ENCODE results near the gene ABCC4. TPM values are rescaled to one million over a fixed set of nuclear protein-coding genes. Genes with fewer than 3 reads are reported as not detected.

The ABCC4 gene
- polyA plus RNA-seq, 3 donors = 1.0 to 2.4 (median 1.5) TPM

GRCh38 chr13:95056266-95056665 lies 245.0 kb downstream of the ABCC4 start:
- 64 to 76% (median 65%) methylated on average over 1 of the region's 1 CpG for WGBS, 3 donors
- no peak overlapping the region for H3K27ac ChIP-seq (ENCODE audit: low read depth, low read length)

- no peak overlapping the region for H3K27ac ChIP-seq (ENCODE audit: low read depth, low read length)
- WGBS, 3 donors = 56 to 64% (median 59%) methylated on average over 3 of the region's 3 CpGs
Observed at GRCh38 chr13:95050800-95051615, 250.2 kb downstream of the ABCC4 start.

GRCh38 chr13:95049772-95050171 lies 251.5 kb downstream of the ABCC4 start:
- no peak overlapping the region for H3K27ac ChIP-seq (ENCODE audit: low read depth, low read length)
- WGBS, 3 donors = 52 to 75% (median 68%) methylated on average over 1 of the region's 1 CpG

DNA sequence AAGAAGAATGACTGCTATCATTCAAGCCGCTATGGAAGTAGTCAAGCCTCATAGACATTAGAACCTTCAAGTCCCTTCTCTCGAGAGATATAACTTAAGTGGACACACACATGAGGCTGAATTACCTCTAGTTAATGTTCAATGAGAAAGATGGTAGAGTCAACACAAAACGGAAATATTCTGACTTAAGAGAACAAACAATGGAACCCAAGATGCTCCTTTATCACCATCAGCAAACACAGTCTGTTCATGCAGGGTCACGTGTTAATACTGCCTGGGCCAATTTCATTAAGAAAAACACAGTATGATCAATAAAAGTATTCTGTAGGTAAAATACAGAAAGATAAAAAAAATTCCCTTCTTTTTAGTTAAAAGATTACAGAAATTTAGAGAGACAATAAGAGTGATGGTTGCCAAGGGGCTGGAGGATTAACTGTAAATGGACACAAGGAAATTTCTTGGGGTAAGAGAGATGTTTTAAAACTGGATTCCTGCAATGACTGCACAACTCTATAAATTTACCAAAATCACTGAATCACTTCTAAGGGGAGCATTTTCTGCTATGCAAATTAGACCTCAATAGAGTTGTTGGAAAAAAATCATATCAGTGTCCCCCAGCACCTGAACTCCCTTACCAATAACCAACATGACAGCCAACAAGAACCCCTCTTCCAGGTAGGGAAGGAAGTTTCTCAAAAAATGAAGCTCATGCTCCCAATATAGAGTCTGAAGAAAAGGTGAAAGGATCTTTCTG lies 256.6 kb downstream of the ABCC4 start:
- WGBS, 3 donors = 59 to 96% (median 94%) methylated on average over 4 of the region's 4 CpGs
- H3K27ac ChIP-seq (ENCODE audit: low read depth, low read length) = no peak overlapping the region

DNA sequence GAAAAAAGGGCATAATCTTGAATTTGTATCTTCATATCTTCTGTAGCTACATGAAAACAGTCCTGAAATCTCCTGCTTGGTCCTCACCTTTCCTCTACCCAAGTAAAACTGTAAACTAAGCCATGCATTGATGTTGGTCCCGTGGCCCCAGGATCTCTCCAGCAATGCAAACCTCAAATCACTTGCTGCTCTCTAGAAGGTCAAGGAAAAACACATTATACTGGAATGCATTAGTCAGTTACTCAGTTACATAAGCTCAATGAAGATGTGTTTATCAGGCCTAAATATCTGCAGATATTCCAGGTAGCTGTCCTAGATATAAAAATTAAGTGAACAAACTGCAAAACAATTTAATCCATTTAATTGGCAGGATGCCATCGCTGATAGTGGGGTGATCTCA lies 261.8 kb downstream of the ABCC4 start:
- WGBS, 3 donors = 87 to 90% (median 90%) methylated on average over 2 of the region's 2 CpGs
- no peak overlapping the region for H3K27ac ChIP-seq (ENCODE audit: low read depth, low read length)

DNA sequence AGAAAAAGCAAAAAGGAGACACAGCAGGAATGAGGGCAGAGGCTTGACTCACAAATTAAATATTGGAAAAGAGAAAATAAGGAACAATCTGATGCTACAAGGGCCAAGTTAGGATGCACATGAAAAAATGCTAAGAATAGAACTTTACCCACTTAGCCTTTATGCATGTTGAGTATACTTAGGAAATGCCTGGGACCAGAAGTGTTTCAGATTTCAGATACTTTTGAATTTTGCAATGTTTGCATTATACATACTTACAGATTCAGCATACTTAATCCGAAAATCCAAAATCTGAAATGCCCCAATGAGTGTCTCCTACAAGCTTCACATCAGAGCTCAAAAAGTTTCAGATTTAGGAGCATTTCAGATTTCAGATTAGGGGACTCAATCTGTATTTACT lies 262.3 kb downstream of the ABCC4 start:
- no peak overlapping the region for H3K27ac ChIP-seq (ENCODE audit: low read depth, low read length)
- WGBS, 3 donors = 86 to 100% (median 94%) methylated on average over 1 of the region's 1 CpG

DNA sequence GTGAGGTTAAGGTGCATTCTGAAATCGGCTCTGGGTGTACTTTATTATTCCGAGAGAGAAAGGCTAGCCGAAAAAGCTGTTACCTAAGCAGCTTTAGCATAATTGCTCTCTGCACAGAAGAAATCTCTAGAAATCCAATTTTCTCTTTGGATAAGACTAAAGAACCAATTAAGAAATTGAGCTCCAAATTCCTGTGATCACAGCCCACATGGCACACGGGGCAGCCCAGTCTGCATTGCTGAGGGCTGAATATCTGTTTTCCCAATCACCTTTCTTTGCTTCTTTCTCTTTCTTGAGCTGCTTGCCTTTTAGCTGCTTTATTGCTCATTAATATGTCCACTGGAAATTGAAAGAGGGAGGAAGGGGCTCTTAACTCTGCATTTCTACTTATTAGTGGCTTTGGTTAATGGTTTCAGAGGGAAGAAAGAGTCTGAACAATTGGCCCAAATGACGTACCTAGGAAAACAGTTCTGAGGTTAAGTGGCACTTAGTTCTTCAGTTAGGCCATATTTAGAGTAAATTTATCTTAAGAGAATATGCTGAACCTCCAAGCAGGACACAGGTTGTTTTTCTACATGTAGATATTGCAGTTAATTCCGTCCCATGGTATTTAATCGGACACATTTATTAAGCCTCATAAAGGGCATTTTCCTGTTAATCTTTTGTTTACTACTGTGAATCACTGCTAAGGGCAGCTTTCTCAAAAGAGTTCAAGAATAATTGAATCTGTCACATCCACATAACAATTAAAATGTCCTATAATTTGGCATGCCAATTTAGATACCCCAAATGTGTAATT lies 265.7 kb downstream of the ABCC4 start:
- H3K27ac ChIP-seq (ENCODE audit: low read depth, low read length) = no peak overlapping the region
- 91 to 93% (median 91%) methylated on average over 7 of the region's 7 CpGs for WGBS, 3 donors

- 88 to 100% (median 95%) methylated on average over 1 of the region's 1 CpG for WGBS, 3 donors
- H3K27ac ChIP-seq (ENCODE audit: low read depth, low read length) = no peak overlapping the region
Observed at GRCh38 chr13:95033890-95034289, 267.4 kb downstream of the ABCC4 start.

DNA sequence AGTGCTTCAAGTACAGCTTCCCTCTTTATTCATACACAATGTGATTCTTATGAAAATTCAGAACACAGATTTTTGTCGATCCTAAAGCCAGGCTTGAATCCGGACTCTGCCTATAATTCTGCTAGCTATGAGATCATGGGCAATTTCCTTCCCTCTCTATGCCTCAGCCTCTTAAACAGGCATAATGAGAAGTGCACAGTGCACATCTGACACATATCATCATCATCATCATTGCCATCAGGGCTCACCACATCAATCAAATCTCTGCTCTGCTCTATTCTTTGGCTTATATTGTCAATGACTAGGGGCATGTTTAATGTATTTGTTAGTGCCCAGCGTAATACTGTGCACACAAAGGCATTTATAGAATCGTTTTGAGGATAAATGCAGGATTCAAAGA lies 269.1 kb downstream of the ABCC4 start:
- H3K27ac ChIP-seq (ENCODE audit: low read depth, low read length) = no peak overlapping the region
- whole genome bisulfite sequencing, 3 donors = 88 to 93% (median 93%) methylated on average over 4 of the region's 4 CpGs

DNA sequence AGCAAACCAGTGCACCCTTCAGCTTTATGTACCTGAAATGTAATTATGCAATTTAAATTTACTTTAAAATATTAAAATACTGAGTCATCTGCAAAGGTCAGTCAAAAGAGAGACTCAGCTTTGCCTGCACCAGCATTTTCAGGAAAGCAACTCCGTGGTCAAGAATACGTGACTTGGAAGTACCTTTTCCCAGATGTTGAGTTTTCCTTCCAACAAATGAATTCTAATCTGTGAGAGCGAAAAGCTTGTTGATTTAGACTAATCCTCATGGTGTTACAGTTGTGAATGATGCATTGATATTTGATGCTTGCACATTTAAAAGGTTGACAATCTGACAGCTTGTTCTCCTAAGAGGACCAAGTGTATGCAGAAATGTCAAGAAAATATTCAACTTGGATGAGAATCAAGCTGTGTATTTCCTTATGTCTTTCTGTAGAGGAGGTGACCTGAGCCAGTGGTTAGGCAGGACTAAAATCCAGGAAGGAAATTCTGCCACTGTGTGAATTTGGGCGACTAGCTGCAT lies 270.4 kb downstream of the ABCC4 start:
- no peak overlapping the region for H3K27ac ChIP-seq (ENCODE audit: low read depth, low read length)
- WGBS, 3 donors = 85 to 86% (median 86%) methylated on average over 4 of the region's 4 CpGs

GRCh38 chr13:95027638-95028037 lies 273.6 kb downstream of the ABCC4 start:
- 94 to 98% (median 96%) methylated on average over 3 of the region's 3 CpGs for WGBS, 3 donors
- H3K27ac ChIP-seq (ENCODE audit: low read depth, low read length) = no peak overlapping the region

DNA sequence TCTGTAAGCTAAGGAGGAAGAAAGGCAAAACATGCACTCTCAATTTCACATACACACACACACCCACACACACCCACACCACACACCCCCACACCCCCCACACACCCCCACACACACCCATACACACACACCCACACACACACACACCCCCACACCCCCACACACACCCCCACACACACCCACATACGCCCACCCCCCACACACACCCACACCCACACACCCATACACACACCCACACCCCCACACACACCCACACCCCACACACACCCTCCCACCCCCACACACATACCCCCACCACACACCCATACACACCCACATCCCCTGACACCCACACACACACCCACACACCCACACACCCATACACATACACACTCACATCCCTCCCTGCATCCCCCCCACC lies 276.1 kb downstream of the ABCC4 start:
- WGBS, 3 donors = 89% methylated on average over 1 of the region's 1 CpG; no CpG with 5 or more reads in 2 of the 3 donors

GRCh38 chr13:95023405-95023804 lies 277.8 kb downstream of the ABCC4 start:
- 52 to 88% (median 85%) methylated on average over 4 of the region's 4 CpGs for WGBS, 3 donors
- H3K27ac ChIP-seq (ENCODE audit: low read depth, low read length) = no peak overlapping the region

More for the DNA sequence above, 276.1 kb downstream of the ABCC4 start:
- no peak overlapping the region for H3K27ac ChIP-seq (ENCODE audit: low read depth, low read length)

GRCh38 chr13:95020298-95020987 lies 280.8 kb downstream of the ABCC4 start:
- no peak overlapping the region for H3K27ac ChIP-seq (ENCODE audit: low read depth, low read length)
- 91 to 95% (median 92%) methylated on average over 6 of the region's 6 CpGs for whole genome bisulfite sequencing, 3 donors

GRCh38 chr13:95019886-95020285 lies 281.4 kb downstream of the ABCC4 start:
- WGBS, 3 donors = 79 to 89% (median 84%) methylated on average over 7 of the region's 7 CpGs
- no peak overlapping the region for H3K27ac ChIP-seq (ENCODE audit: low read depth, low read length)

DNA sequence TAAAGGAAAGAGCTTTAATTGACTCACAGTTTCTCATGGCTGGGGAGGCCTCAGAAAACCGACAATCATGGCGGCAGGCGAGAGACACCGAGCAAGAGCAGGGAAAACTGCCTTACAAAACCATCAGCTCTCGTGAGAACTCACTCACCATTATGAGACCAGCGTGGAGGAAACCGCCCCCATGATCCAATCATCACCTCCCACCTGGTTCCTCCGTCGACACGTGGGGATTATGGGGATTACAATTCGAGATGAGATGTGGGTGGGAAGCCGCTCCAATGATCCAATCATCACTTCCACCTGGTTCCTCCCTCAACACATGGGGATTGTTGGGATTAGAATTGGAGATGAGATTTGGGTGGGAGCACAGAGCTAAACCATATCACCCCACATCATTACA lies 293.9 kb downstream of the ABCC4 start:
- 93 to 94% (median 93%) methylated on average over 12 of the region's 12 CpGs for WGBS, 3 donors
- H3K27ac ChIP-seq (ENCODE audit: low read depth, low read length) = no peak overlapping the region

- no peak overlapping the region for H3K27ac ChIP-seq (ENCODE audit: low read depth, low read length)
Observed at GRCh38 chr13:95005300-95005699, 296.0 kb downstream of the ABCC4 start.

All from adipose tissue (tissue), 3 donors.